NCI-H1436 treated with DMSO at 0.1 percent for 48 hours (cell line): Measurements from ENCODE around the gene FOXD3.
"Not testable (repeated sequence)": the region's sequence is repeated elsewhere in the genome, so short reads cannot be mapped to it uniquely, and the experiment has no call there.

Experiments used
- DNase-seq: peaks from one replicate; lab custom pipeline; 2025; lab: John Stamatoyannopoulos, UW

FOXD3 gene

GRCh38 chr1:63321066-63321784 lies 1.1 kb upstream of the FOXD3 start:
- DNase-seq = no peak

GRCh38 chr1:63321785-63322113 lies 618 bp upstream of the FOXD3 start:
- DNase-seq = no peak

GRCh38 chr1:63322944-63323864 lies 837 bp downstream of the FOXD3 start:
- no peak for DNase-seq

GRCh38 chr1:63323865-63324778 lies 1.8 kb downstream of the FOXD3 start:
- DNase-seq = no peak

- DNase-seq = no peak
Measured at GRCh38 chr1:63324779-63325119, 2.4 kb downstream of the FOXD3 start.

- no peak for DNase-seq
Measured at GRCh38 chr1:63325279-63325985, 3.1 kb downstream of the FOXD3 start.

GRCh38 chr1:63326106-63326472 lies 3.7 kb downstream of the FOXD3 start:
- DNase-seq = no peak

- DNase-seq = no peak
Measured at GRCh38 chr1:63326473-63327380, 4.4 kb downstream of the FOXD3 start.

- DNase-seq = no peak
Measured at GRCh38 chr1:63327417-63328054, 5.2 kb downstream of the FOXD3 start.

- no peak for DNase-seq
Measured at GRCh38 chr1:63328122-63328521, 5.8 kb downstream of the FOXD3 start.

- DNase-seq = no peak
Measured at GRCh38 chr1:63328781-63329180, 6.4 kb downstream of the FOXD3 start.

- no peak for DNase-seq
Measured at GRCh38 chr1:63329621-63330330, 7.4 kb downstream of the FOXD3 start.

GRCh38 chr1:63330331-63330916 lies 8.1 kb downstream of the FOXD3 start:
- no peak for DNase-seq

GRCh38 chr1:63342402-63342801 lies 20.0 kb downstream of the FOXD3 start:
- DNase-seq = no peak

GRCh38 chr1:63343922-63344321 lies 21.6 kb downstream of the FOXD3 start:
- no peak for DNase-seq

- no peak for DNase-seq
Measured at GRCh38 chr1:63350320-63350719, 28.0 kb downstream of the FOXD3 start.

GRCh38 chr1:63352736-63353135 lies 30.4 kb downstream of the FOXD3 start:
- no peak for DNase-seq

- DNase-seq = not testable (repeated sequence)
Measured at GRCh38 chr1:63356234-63356633, 33.9 kb downstream of the FOXD3 start.

GRCh38 chr1:63359561-63359960 lies 37.2 kb downstream of the FOXD3 start:
- no peak for DNase-seq
